Left ventricle myocardium superior (tissue), 1 donor: Measurements from ENCODE around the gene TMEM174. TPM values are rescaled to one million over a fixed set of nuclear protein-coding genes. Genes with fewer than 3 reads are reported as not detected.

Source experiments
- ATAC-seq: fragments of 200-7000 bp; cut with Tn5 transposase; one replicate; pipeline ENCODE4 v1.9.1; 2020; ENCODE audit warnings: mild to moderate bottlenecking, moderate library complexity
- DNase-seq: peaks from one replicate; pipeline ENCODE4 v3.0.0-alpha.2; 2020
- intact Hi-C: fragments of 100-400 bp; cut with micrococcal nuclease; formaldehyde crosslinking; loops from one replicate; pipeline ENCODE4 v1.11.0; 2022
- long read RNA-seq: library from polyadenylated mRNA; unstranded; transcript quantifications from one replicate; pipeline ENCODE4 v2.0.0, GENCODE V29; 2021
- total RNA-seq: library from RNA; stranded (reverse); fragmentation: NEBNext Ultra II Directional; extraction: Animal tissue kit (Norgen Biotek cat#: 25700); gene quantifications from one replicate; pipeline ENCODE4 v1.2.1, GENCODE V29; 2021
- donor health status: DM: no; HTN: yes; CAD: no; lungs with severe emphysema.

The TMEM174 gene
- not detected for total RNA-seq
- long read RNA-seq = 0 reads

DNA sequence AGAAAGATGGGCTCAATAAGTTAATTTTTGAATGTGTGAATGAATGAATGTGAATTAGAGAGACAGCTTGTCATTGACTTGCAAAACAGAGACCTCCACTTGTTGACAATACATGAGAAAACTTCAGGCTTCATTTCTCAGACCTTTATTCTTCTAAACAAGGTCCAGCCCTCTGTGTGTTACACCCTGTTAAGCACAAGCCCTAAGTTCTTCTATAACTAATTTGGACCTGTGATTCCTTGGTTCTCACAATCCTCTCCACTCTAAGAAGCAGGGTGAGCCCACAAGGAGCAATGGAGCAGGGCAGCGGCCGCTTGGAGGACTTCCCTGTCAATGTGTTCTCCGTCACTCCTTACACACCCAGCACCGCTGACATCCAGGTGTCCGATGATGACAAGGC, at the start of gene TMEM174:
TSS of gene TMEM174 (plus strand) at position 243 of the 400 bp plus-strand sequence. CDS start at position 294, 51 bp downstream.
- no peak for ATAC-seq
- DNase-seq = no peak
- intact Hi-C loops = no loop called here

DNA sequence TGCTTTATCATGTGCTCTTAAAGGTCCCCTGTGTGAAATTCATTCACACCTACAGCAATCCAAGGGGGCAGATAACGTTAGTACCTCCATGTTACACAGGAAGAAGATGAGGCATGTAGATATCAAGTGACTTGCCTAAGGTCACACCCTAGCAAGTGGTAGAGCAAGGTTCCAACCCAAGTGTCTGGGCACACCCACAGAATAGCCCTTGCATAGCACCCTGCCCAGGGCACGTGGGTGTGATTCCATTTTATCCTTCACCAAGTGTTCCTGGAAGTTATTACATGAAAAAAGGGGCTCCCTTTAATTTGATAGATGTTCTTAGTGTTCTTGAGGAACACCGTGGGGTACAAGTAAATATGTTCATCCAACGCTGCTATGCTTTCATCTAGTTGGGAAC, 47.7 kb upstream of the TMEM174 start:
- intact Hi-C loops = no loop called here
- no peak for DNase-seq
- ATAC-seq = no peak

DNA sequence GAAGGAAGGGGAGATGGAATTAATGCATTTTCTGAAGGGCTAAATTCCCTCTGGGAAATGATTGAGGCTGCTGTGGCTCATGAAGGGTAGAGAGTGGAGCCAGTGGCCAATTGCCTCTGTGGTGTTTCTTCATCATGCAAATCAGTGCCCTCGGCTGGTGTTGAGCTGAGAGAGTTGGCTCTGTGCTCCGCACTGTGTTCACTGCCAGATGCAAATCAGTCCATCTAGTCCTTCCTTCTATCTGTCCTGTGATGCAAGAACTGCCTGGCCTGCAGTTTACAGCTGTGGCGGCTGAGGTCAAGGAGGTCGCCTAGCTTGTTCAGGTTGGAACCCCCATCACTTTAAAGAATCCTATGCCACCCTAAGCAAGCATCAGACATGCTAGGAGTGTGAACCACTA, 46.6 kb upstream of the TMEM174 start:
- ATAC-seq (no peak), DNase-seq (no peak)
- intact Hi-C loops = no loop called here

DNA sequence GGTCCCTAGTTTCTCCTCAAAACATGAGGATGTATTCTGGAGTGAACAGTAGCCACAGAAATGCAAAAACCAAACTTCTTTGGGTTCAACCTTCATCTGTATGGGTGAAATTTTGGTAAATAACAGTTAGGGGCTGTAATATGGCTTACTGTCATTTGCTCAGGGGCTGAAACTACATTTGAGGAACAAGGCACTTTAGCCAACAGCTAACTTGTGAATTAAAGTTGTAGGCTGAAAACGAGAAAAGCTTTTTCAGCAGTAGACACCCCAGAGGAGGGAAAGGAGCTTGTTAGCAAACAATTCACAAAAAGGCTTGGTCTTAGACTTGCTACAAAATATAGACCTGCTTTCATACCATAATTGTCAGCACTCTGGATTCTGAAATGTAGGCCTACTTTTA, 46.0 kb upstream of the TMEM174 start:
- DNase-seq (no peak), ATAC-seq (no peak)
- intact Hi-C loops = no loop called here

DNA sequence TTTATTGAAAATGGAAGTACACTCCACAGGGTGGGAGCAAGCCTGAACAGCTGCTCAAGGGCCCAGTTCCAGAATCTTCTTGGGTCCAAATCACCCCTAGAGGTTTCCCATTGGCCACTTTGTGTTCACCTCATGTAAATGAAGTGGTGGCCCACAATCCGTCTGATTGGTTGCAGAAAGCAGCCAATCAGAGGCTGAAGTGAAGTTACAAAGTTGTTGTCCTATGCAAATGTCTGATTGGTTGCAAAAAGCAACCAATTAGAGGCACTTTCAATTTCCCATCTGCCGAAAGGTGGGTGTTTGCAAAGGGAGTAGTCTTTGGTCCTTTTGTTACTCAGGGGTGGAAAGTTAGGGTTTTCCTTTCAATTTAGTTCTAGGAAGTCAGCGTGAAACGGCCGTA, 43.9 kb upstream of the TMEM174 start:
- intact Hi-C loops = no loop called here
- DNase-seq = no peak
- no peak for ATAC-seq

DNA sequence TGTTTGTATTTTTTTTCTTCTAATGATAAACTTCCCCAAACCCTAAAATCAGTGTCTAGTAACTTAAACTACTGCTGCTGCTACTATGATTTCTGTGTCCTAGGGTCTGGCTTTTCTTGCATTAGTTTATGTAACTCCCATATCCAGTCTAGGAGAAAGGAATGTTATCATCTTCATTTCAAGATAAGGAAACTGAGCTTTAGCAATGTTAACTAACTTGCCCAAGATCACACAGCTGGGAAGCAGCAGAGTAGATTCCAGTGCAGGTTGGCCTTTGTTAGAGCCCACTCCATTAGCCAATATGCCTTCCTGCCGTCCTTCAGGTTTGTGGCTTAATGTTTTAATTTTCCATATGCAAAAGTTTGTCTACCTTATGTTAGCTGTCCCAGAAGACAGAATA, 42.2 kb upstream of the TMEM174 start:
- no peak for DNase-seq
- intact Hi-C loops = no loop called here
- no peak for ATAC-seq

GRCh38 chr5:73131711-73132425, 41.1 kb upstream of the TMEM174 start:
- intact Hi-C loops = no loop called here
- no peak for ATAC-seq
- no peak for DNase-seq

GRCh38 chr5:73132759-73133158, 40.2 kb upstream of the TMEM174 start:
- intact Hi-C loops = no loop called here

GRCh38 chr5:73135021-73135420, 38.0 kb upstream of the TMEM174 start:
- intact Hi-C loops = no loop called here
- no peak for DNase-seq
- no peak for ATAC-seq

More at GRCh38 chr5:73132759-73133158, 40.2 kb upstream of the TMEM174 start:
- no peak for ATAC-seq
- no peak for DNase-seq

GRCh38 chr5:73135429-73136054, 37.5 kb upstream of the TMEM174 start:
- ATAC-seq (no peak), DNase-seq (no peak)
- intact Hi-C loops = no loop called here

- intact Hi-C loops = no loop called here
- DNase-seq (no peak), ATAC-seq (no peak)
These were observed 36.9 kb upstream of the TMEM174 start for GRCh38 chr5:73136055-73136562.

DNA sequence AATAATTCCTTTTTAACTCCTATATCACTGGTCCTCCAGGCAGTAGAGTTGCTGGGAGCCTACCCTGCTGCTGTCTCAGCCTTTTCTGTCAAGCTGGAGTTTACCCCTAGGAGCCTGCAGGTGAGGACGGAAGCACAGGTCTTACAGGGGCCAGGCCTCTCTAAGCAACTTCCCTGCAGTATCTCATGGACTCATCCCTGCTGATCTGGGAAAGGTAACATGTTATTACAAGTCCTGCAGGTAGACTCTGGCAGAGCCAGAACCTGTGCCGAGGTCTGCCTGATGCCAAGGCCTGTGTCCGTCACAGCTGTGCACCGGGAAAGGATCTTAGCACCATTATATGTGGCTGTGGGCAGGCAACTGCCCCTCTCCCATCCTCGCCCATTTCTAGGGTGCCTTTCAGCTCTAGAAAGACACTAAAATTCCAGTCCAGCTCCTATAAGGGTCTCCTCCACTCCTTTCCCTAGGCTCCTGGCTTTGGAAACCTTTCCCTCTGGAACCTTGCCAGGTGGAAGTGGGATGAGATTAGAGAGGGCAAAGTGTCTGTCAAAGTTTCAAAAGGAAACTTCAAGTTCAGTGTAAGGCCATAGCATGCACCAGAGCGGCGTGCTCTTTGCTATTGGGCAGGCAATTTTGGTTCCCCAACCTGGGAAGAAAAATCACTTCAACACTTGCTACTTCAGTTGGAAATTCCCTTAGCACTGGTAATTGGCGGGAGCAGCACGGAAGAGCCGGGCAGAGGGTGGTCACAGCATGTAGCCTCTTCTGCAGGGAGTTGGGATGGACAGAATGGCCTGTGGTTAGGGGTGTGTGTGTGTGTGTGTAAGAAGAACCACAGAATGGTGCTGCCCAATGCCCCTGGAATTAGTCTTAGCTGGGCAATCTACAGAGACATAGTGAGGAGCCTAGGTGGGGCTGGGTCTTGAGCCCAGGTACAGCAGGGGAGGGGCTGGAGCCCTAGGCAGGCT, 35.1 kb upstream of the TMEM174 start:
- DNase-seq = no peak
- ATAC-seq = no peak
- intact Hi-C loops = no loop called here

DNA sequence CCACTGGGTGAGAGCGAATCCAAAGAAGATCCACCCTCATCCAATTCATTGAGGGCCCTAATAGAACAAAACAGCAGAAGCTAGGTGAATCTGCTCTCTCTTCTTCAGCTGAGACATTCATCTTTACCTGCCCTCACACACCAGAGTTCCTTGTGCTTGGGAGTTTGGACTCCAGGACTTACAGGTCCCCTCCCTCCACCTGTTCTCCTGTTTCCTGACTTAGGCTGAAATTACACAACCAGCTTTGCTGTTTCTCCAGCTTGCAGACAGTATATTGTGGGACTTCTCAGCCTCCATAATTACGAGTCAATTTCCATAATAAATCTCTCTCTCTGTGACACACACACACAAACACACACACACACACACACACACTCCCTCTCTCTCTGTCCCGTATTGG, 33.5 kb upstream of the TMEM174 start:
- DNase-seq = no peak
- no peak for ATAC-seq
- intact Hi-C loops = no loop called here

GRCh38 chr5:73140801-73141200, 32.2 kb upstream of the TMEM174 start:
- intact Hi-C loops = no loop called here
- no peak for DNase-seq
- no peak for ATAC-seq

GRCh38 chr5:73142035-73142434, 31.0 kb upstream of the TMEM174 start:
- no peak for ATAC-seq
- intact Hi-C loops = no loop called here
- no peak for DNase-seq

DNA sequence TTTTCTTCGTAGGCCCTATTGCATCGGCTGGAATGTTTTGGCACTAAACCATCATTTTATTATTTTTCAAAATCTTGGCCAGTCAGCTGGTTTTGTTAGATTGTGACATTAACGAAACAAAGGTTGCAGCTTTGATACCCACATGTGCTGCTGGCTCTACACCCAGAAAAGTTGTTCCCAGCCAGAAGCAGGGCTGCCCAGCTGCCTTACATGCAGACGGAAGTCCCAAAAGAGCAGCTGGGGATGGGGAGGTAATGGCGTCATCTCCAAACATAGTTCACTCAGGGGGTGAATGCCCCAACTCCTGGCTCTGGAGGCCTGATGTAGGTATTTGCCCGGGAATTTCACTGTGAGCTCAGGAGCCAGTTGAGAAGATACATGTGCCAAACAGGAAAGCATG, 29.3 kb upstream of the TMEM174 start:
- ATAC-seq = no peak
- intact Hi-C loops = no loop called here
- no peak for DNase-seq

DNA sequence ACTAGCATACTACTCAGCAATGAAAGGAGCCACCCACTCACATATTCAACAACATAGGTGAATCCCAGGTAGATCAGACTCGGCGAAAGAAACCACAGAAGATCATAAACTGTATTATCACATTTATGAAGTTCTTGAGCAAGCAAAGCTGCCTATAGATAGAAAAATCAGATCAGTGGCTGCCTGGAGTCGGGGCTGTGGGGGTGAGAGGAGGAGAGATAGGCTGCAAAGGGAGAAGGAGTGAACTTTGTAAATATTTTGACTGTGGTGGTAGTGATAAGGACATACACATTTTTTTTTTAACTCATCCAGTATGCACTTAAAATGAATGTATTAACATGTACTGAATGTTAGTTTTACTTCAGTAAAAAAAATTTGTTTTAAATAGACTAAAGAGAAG, 23.5 kb upstream of the TMEM174 start:
- intact Hi-C loops = no loop called here
- DNase-seq (no peak), ATAC-seq (no peak)

- ATAC-seq = no peak
- intact Hi-C loops = no loop called here
- no peak for DNase-seq
These were observed 22.1 kb upstream of the TMEM174 start for GRCh38 chr5:73150876-73151275.

DNA sequence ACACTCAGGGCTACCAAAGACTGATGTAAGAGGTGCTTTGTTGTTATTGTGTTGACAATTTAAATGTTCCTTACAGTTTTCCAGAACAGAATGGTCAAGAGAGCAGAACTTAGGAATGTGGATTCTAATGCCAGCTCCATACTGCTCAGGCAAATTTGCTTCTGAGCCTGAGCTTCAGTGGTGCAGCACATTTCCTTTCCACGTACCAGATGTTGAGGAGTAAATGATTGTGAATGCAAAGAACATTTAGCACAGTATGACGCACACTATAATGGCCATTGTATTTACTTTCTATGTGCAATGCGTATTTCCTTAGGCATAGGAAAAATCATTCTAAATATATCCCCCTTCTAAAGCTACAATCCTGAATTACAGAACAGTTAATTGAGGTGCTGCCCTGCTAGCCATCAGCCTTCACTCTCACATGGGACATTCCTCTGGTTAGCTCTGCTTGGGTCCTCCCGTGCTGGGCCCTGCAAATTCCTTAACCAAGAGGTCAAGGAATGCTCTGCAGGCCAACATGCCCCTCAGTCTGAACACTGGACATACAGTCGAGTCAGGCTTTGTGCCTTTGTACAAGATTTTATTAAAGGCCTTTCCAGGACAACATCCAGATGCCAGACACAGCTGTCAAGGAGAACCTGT, 21.1 kb upstream of the TMEM174 start:
- DNase-seq = no peak
- intact Hi-C loops = no loop called here
- no peak for ATAC-seq
